NCI-H1105 (cell line): ENCODE measurements around the gene EPSTI1.

Source experiments
- DNase-seq: peaks from one replicate; lab custom pipeline; 2025; lab: John Stamatoyannopoulos, UW

The EPSTI1 gene

DNA sequence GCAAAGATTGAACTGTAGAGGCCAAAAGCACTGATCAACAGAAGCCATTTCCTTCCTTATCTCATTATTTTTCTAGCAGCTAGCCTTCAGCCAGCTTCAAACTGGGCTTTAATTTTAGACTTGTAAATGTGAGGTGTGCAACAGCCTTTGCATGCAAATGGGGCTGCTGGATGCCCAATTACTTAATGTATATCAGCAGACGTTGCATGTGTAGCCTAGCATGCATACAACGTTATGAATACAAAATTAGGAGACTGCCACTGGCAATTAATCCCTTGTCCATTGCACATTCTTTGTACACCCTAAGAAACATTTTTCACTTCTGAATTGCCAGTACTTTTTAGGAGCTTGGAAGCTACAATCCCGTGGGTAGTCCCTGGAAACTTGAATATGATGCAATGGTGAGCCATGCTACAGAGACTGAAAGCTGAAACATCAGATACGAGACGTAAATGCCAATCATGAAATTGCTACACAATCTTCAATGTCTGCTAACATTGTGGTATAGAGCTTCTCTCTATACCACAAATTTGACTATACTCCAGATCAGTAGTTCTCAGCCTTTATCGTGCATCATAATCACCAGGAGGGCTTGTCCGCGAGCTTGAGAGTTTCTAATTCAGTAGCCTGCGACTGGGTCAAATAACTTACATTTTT is 20.2 kb downstream of the EPSTI1 start:
- DNase-seq = no peak

GRCh38 chr13:42970824-42971690 is 21.0 kb downstream of the EPSTI1 start:
- no peak for DNase-seq

DNA sequence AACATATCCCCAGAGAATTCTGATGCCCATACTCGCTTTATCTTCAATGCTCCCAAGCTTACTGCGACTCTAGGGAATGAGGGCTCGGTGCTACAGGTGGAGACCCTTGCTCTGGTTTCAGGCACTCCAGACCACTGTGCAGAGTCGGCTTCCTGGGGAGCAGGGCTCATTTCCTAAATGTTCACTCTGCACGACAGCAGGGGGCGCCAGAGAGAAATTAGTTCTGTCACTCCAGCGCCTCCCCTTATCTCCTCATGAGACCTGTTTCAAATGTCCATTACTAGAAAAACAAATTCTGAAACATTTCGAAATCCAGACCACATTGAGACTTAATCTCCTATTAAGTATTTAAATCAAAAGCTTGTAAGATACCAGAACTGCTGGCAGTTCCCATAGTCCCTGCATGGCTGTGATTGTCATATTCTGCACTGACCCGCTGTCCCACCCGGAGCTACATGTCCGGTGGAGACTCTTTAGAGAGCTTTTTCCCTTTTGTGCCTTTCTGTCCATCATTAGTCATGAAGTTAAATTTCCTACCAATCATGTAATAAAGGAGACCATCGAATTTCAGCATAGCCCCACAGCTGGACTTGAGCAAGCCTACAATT is 22.4 kb downstream of the EPSTI1 start:
- DNase-seq = no peak

- no peak for DNase-seq
Measured at GRCh38 chr13:42968906-42969305, 23.1 kb downstream of the EPSTI1 start.

- DNase-seq = no peak
Measured at GRCh38 chr13:42967660-42968059, 24.4 kb downstream of the EPSTI1 start.

DNA sequence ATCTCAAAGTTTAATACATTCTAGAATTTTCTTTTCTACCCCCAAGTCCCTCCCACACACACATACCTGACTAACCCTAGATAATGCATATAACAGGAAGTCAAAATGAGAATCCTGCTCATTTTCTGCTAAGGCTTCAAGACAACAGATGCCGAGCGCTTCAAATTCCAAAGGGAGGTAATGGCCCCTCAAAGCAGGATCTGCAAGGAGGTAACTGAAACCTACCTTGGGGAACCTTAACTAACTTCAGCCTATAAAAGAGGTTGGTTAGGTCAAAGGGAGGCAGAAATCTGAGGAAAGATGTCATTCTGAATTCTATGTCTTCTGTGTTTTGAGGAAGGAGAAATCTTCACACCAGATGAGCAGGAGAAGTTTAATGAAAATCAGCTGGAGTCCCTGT is 26.8 kb downstream of the EPSTI1 start:
- no peak for DNase-seq

DNA sequence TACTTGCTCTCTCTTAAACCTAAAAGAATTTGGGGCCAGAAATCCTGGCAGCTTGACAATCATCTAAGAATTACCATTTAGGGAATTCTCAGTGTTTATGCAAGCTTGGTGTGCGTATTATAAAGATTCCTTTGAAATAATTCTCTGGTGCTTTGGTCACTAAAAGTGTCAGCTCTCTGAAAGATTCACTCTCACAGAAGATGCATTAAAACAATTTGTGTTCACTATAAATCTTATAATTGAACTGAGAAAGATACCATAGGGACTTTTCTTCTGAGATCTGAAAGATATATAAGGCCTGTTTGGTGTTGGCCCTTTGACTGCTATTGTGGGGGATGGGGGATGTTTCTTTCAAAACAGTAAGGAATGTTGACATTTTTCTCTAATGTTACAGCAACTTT is 27.3 kb downstream of the EPSTI1 start:
- no peak for DNase-seq

- DNase-seq = no peak
Measured at GRCh38 chr13:42959615-42960014, 32.4 kb downstream of the EPSTI1 start.

DNA sequence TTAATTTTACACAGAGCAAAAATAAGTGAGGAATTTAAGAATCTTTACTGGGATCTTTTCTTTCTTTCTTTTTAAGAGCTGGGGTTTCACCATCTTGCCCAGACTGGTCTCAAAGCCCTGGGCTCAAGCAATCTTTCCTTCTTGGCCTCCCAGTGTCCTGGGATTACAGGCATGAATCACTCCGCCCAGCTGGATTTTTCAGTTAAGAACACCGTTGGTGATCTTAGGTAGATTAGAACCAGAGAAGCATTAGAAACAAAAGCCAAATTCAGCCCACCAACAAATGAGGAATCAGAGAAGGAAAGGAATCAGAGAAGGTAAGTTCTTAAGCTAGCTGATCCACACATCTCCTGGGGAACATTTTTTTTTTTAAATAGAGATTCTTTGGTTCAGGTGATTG is 34.2 kb downstream of the EPSTI1 start:
- no peak for DNase-seq

GRCh38 chr13:42950181-42950580 is 41.9 kb downstream of the EPSTI1 start:
- no peak for DNase-seq

- no peak for DNase-seq
Measured at GRCh38 chr13:42947925-42948324, 44.1 kb downstream of the EPSTI1 start.

GRCh38 chr13:42946927-42947326 is 45.1 kb downstream of the EPSTI1 start:
- DNase-seq = no peak

DNA sequence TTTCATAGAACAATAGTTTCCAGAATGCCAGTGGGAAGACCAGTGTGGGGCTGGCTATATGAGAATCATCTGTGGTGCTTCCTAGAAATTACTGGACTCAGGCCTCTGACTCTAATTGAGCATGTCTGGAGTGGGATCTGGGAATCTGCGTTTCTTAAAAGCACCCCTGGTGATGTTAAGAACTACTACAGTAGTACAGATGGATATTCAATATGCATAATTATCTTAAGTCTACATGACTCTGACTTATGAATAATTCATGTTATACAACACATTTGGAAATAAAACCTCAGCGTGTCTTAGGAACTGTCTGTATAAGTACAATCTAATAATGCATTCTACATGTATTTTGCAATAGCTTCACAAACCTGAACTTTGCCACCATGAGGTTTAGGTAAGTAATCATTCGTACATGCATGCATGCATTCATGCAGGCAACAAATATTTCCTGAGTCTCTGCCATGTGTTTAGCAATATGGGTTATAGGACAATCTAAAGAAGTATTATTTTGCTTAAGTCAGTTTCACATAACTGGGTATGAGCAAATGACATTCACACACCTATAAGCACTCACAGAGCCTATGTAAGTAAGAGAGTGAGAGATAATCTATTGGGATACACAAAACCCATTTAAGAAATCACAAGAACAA is 62.0 kb downstream of the EPSTI1 start:
- DNase-seq = no peak

DNA sequence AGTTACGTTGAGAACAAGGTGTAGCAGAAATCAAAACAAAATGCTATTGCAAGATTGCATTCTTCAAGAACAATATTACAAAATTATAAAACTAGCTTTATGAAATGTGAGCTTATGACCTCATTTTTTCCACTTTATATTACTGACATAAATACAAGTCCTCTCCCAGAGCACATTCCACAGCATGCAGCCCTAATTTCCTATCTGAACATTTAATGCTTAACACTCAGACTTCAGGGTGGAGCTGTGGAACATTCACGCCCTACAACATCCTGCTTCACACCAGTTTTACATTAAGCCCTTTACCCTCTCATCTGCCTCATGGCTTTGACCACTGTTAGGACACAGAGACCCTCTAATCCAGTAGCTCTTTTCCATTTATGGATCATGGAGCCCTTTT is 65.5 kb downstream of the EPSTI1 start:
- no peak for DNase-seq

GRCh38 chr13:42926043-42926442 is 66.0 kb downstream of the EPSTI1 start:
- DNase-seq = no peak

- DNase-seq = no peak
Measured at GRCh38 chr13:42925626-42926025, 66.4 kb downstream of the EPSTI1 start.

DNA sequence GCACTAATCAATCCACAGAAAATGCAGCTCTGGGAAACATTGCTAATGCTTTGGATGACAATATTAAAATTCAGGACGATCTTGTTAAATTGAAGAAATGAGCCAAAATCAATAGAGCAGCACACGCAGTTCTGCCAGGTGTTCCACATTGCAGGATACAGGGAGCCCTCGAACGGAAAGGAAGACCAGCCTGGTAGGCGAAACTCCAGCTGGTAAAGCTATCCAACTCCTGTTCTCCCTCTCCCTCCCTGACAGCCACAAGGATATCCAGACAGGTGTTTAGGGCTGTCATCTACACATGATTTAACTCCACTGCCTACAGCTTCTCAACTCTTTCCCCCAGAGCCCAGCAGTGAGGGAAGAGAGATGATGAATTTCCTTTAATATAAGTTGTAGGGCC is 67.7 kb downstream of the EPSTI1 start:
- DNase-seq = peak; percentile 28

- no peak for DNase-seq
Measured at GRCh38 chr13:42907745-42908144, 84.3 kb downstream of the EPSTI1 start.

- DNase-seq = no peak
Measured at GRCh38 chr13:42906257-42906656, 85.8 kb downstream of the EPSTI1 start.

- DNase-seq = no peak
Measured at GRCh38 chr13:42905579-42905978, 86.5 kb downstream of the EPSTI1 start.

DNA sequence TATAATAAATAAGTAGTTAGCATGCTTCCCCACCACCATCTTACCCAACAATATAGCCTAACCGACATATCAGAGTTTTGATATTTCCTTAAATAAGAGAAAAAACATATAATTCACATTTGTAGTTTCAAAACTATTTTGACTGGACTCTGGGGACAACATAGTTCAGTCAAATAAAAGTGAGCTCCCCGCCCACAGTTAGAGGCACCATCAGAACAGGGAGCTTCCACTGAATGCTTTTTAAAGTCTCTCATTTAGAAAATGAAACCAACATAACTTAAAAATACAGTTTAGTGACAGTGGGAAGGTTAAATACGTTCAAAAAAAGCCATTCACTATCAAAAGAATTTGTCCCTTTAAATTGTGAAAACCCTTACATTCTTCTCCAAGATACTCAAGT is 92.8 kb downstream of the EPSTI1 start:
- DNase-seq = no peak

DNA sequence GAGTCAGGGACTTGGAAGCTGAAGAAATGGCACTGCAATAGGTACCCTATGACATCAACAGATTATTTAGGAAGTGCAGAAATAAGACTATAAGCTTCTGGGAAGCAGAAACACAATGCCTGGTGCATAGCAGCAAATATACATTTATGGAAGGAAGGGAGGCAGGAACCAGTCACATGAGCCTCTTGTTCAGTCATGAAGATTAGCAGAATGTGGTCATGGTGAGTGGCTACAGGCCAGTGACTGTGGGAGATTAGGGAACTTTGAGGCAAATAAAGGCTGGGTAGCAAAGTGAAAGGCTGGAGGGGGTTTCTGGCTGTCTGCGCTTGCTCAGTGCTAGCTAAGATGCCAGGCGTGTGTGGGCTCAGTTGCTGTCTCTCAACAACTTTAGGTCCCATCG is 96.3 kb downstream of the EPSTI1 start:
- DNase-seq = no peak
